ENCODE measurements around the gene WNK2.

- TF ChIP-seq, protein P1, sequence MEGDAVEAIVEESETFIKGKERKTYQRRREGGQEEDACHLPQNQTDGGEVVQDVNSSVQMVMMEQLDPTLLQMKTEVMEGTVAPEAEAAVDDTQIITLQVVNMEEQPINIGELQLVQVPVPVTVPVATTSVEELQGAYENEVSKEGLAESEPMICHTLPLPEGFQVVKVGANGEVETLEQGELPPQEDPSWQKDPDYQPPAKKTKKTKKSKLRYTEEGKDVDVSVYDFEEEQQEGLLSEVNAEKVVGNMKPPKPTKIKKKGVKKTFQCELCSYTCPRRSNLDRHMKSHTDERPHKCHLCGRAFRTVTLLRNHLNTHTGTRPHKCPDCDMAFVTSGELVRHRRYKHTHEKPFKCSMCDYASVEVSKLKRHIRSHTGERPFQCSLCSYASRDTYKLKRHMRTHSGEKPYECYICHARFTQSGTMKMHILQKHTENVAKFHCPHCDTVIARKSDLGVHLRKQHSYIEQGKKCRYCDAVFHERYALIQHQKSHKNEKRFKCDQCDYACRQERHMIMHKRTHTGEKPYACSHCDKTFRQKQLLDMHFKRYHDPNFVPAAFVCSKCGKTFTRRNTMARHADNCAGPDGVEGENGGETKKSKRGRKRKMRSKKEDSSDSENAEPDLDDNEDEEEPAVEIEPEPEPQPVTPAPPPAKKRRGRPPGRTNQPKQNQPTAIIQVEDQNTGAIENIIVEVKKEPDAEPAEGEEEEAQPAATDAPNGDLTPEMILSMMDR (IDR thresholded peaks at IDR 0.05; ENCODE audit: low read depth, low read length), result no peak
- no peak for TF ChIP-seq POLR2A (IDR thresholded peaks at IDR 0.05; ENCODE audit: extremely low read depth, insufficient read length)
- TF ChIP-seq, protein P2, sequence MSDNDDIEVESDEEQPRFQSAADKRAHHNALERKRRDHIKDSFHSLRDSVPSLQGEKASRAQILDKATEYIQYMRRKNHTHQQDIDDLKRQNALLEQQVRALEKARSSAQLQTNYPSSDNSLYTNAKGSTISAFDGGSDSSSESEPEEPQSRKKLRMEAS (IDR thresholded peaks at IDR 0.05; ENCODE audit: low read depth, low read length), result no peak
- TF ChIP-seq MYC (IDR thresholded peaks at IDR 0.05; ENCODE audit: low read depth, low read length), result no peak
These were observed 44.5 kb downstream of the WNK2 start for GRCh38 chr9:93228453-93228852.
